MCF 10A (cell line): Measurements from ENCODE around the gene IL16. TPM values are rescaled to one million over a fixed set of nuclear protein-coding genes. Genes with fewer than 3 reads are reported as not detected.

Source experiments
- BruUV-seq: library from RNA; stranded (reverse); fragments of 400-500 nt; replicated peaks from 2 replicates; lab custom pipeline; 2021; lab: Mats Ljungman, UMichigan
- CTCF ChIA-PET: fragments of 300-600 bp; sonication (Branson Sonifier 250); formaldehyde crosslinking; extraction: SDS; loops from one replicate; lab custom pipeline; 2021; ENCODE audit warnings: antibody characterized with exemption, inconsistent platforms; lab: Yijun Ruan, JAX
- POLR2A ChIA-PET: fragments of 300-600, 350-650 bp; sonication (Branson Sonifier 250); formaldehyde crosslinking; extraction: SDS; loops from one replicate; lab custom pipeline; 2020; ENCODE audit warnings: antibody characterized with exemption, inconsistent platforms; lab: Yijun Ruan, JAX
- DNase-seq: peaks from one replicate; pipeline ENCODE4 v3.0.0-alpha.2; 2018; ENCODE audit not compliant: unreplicated experiment
- H3K27ac Mint-ChIP-seq: one replicate; pipeline ENCODE4 v1.8.0; 2022; ENCODE audit warnings: mild to moderate bottlenecking, low read depth, mixed read lengths; ENCODE audit not compliant: unreplicated experiment
- H3K27me3 Mint-ChIP-seq: one replicate; pipeline ENCODE4 v1.8.0; 2022; ENCODE audit warnings: mixed read lengths; ENCODE audit not compliant: insufficient read depth, unreplicated experiment
- H3K36me3 Mint-ChIP-seq: one replicate; pipeline ENCODE4 v1.8.0; 2022; ENCODE audit warnings: mild to moderate bottlenecking, moderate library complexity, mixed read lengths; ENCODE audit not compliant: insufficient read depth, unreplicated experiment
- H3K4me1 Mint-ChIP-seq: one replicate; pipeline ENCODE4 v1.8.0; 2022; ENCODE audit warnings: mixed read lengths; ENCODE audit not compliant: insufficient read depth, unreplicated experiment
- H3K4me3 Mint-ChIP-seq: one replicate; pipeline ENCODE4 v1.8.0; 2022; ENCODE audit warnings: mild to moderate bottlenecking, moderate library complexity, mixed read lengths; ENCODE audit not compliant: unreplicated experiment
- H3K9me3 Mint-ChIP-seq: one replicate; pipeline ENCODE4 v1.8.0; 2022; ENCODE audit warnings: mixed read lengths; ENCODE audit not compliant: unreplicated experiment
- intact Hi-C: fragments of 100-400 bp; cut with micrococcal nuclease; formaldehyde crosslinking; loops from 2 replicates; pipeline ENCODE4 v1.14.1; 2022
- total RNA-seq: library from RNA; stranded (reverse); gene quantifications from 2 replicates; pipeline ENCODE4 v1.2.3, GENCODE V29; 2022
- TF ChIP-seq, protein P1 (sequence below): fragments of 200-600 bp; IDR thresholded peaks from one replicate; pipeline ENCODE4 v1.8.0; 2022; ENCODE audit warnings: antibody characterized with exemption, mild to moderate bottlenecking; ENCODE audit not compliant: unreplicated experiment

The IL16 gene
- total RNA-seq, 1 experiment from 2014 or later, result 0.72 TPM

DNA sequence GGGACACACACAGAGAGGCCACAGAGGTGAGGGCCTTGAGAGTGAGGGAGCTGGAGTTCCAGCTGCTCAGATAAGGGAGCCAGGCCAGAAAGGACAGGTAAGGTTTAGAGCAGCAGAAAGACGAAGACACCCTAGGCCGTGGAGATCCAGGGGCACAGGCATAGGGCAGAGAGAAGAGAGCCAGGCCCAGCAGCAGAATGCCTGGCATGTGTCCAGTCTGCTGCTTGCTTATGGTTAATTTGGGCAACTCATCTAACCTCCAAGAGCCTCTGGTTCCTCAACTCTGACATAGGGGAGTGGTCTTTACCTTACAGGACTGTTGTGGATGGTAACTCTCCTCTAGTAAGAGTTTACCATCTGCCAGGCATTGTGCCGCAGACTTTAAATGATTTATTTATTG lies 91.4 kb downstream of the IL16 start:
- ChIA-PET POLR2A (no interaction called here), CTCF (interaction anchor here (0.8 kb wide), 1 partner anchor 112 kb away, joined by 4 read pairs; no protein-coding TSS in a partner anchor)
- intact Hi-C loops, result no loop called here
- Mint-ChIP-seq H3K27me3 (peaks cover 17% of the 10 kb centered on the region), H3K27ac (no peak overlapping the region), H3K36me3 (no peaks in the 10 kb centered on the region), H3K9me3 (no peaks in the 10 kb centered on the region), H3K4me3 (no peak overlapping the region), H3K4me1 (no peaks in the 10 kb centered on the region)
- DNase-seq, result no peak
- BruUV-seq, result no TSS peak
- TF ChIP-seq, protein P1, sequence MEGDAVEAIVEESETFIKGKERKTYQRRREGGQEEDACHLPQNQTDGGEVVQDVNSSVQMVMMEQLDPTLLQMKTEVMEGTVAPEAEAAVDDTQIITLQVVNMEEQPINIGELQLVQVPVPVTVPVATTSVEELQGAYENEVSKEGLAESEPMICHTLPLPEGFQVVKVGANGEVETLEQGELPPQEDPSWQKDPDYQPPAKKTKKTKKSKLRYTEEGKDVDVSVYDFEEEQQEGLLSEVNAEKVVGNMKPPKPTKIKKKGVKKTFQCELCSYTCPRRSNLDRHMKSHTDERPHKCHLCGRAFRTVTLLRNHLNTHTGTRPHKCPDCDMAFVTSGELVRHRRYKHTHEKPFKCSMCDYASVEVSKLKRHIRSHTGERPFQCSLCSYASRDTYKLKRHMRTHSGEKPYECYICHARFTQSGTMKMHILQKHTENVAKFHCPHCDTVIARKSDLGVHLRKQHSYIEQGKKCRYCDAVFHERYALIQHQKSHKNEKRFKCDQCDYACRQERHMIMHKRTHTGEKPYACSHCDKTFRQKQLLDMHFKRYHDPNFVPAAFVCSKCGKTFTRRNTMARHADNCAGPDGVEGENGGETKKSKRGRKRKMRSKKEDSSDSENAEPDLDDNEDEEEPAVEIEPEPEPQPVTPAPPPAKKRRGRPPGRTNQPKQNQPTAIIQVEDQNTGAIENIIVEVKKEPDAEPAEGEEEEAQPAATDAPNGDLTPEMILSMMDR, result no peak

DNA sequence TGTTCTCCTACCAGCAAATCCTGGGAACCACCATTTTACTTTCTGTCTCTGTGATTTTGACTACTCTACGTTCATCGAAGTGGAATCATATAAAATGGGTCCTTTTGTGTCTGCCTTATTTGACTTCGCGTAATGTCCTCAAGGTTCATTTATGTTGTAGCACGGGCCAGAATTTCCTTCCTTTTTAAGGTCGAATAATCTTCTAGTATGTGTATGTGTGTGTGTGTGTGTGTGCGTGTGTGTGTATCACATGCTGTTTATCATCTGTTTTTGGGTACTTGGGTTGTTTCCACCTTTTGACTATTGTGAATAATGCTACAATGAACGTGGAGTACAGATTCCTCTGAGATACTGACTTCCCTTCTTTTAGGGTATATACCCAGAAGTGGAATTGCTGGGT lies 91.9 kb downstream of the IL16 start:
- intact Hi-C loops, result no loop called here
- peaks cover 17% of the 10 kb centered on the region for H3K27me3 Mint-ChIP-seq

DNA sequence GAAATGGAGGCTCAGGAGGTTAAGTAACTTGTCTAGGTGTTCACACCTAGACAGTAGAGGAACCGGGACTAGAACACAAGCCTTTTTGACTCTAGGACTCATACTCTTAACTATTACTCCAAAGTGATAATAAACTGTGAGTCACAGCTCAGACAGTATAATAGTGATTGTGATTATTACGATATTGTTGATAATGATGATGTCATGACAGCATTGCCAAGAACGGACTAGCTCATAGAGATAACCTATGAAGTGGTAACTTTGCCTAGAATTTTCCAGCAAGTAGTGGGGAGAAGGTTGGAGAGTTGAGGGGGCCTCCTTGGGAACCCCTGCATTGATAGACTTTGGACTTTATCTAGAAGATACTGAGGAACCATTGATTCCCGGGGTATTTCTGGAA lies 93.2 kb downstream of the IL16 start:
- Mint-ChIP-seq H3K36me3 (no peaks in the 10 kb centered on the region), H3K9me3 (no peaks in the 10 kb centered on the region), H3K27ac (no peak overlapping the region), H3K4me3 (no peak overlapping the region), H3K4me1 (no peaks in the 10 kb centered on the region), H3K27me3 (peaks cover 17% of the 10 kb centered on the region)
- TF ChIP-seq, protein P1, result no peak
- POLR2A ChIA-PET, result interaction anchor here (1.1 kb wide), 1 partner anchor 34 kb away, joined by 4 read pairs; the partner anchor contains the start of gene STARD5
- CTCF ChIA-PET, result interaction anchor here (0.7 to 4.8 kb wide), 4 partner anchors 14 to 110 kb away, joined by 3 to 33 read pairs (median 9); no protein-coding TSS in a partner anchor
- intact Hi-C loops, result no loop called here
- BruUV-seq, result no TSS peak
- no peak for DNase-seq

More for the DNA sequence above, 91.9 kb downstream of the IL16 start:
- no peaks in the 10 kb centered on the region for H3K9me3 Mint-ChIP-seq
- no peaks in the 10 kb centered on the region for H3K4me1 Mint-ChIP-seq
- CTCF ChIA-PET, result interaction anchor here (0.5 to 4.8 kb wide), 2 partner anchors 23 to 319 kb away, joined by 3 to 33 read pairs; no protein-coding TSS in a partner anchor
- POLR2A ChIA-PET, result no interaction called here
- no TSS peak for BruUV-seq
- TF ChIP-seq, protein P1, result no peak
- H3K36me3 Mint-ChIP-seq, result no peaks in the 10 kb centered on the region
- DNase-seq, result no peak
- no peak overlapping the region for H3K27ac Mint-ChIP-seq
- H3K4me3 Mint-ChIP-seq, result no peak overlapping the region

DNA sequence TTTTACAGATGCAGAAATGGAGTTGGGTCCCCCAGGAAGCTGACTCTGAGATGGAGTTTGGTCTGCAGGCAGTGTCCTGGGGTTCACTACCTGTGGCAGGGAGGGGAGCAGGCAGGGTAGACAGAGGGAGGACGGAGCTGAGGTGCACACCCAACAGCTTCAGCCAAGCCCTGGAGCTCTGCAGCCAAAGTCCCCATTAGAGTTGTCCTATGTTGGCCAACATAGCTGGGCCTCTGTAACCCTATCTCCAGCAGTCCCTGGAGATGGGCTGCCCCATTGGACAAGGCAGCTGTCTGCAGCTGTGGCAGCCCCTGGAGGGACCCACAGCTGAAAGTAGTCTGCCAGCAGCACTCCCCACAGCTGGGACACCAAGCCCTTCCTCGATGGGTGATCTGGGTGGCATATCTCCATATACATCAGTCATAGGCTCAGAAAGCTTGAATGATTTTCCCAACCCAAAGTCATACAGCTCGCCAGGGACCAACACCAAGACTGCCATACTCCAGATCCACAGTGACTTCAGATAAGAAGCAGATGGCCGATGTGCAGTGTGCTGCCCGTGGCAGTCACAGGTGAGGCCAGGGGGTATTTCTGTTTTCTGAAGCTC lies 95.3 kb downstream of the IL16 start:
- Mint-ChIP-seq H3K4me1 (peaks cover 6% of the 10 kb centered on the region), H3K27ac (no peak overlapping the region), H3K27me3 (peaks cover 2% of the 10 kb centered on the region), H3K9me3 (no peaks in the 10 kb centered on the region), H3K4me3 (no peak overlapping the region), H3K36me3 (no peaks in the 10 kb centered on the region)
- TF ChIP-seq, protein P1, result no peak
- CTCF ChIA-PET, result interaction anchor here (0.7 to 4.8 kb wide), 6 partner anchors 16 to 126 kb away, joined by 3 to 33 read pairs (median 6); no protein-coding TSS in a partner anchor
- no TSS peak for BruUV-seq
- DNase-seq, result no peak
- POLR2A ChIA-PET, result no interaction called here
- intact Hi-C loops, result no loop called here
